K562 (cell line): Measurements from ENCODE around the gene HSD17B2. TPM values are rescaled to one million over a fixed set of nuclear protein-coding genes. Genes with fewer than 3 reads are reported as not detected.

ENCODE experiments used
- polyA plus RNA-seq, 8 experiments: library from polyadenylated mRNA; depleted of rRNA in 4 of 8; stranded (reverse) in 5 of 8; unstranded in 3 of 8; fragments of >200 nt; fragmentation: Nextera tagmentation in 2 of 8; fragmentation: Illumina TruSeq in 1 of 8; extraction: Ambion mirVana in 2 of 8; extraction: Trizol in 1 of 8; gene quantifications; 2 replicates each; pipeline versions ENCODE4 v1.2.1 to v1.2.3, GENCODE V29; 2011 to 2014; ENCODE audit warnings: inconsistent platforms in 1 of 8, missing spikeins in 1 of 8
- total RNA-seq, 7 experiments: library from RNA; depleted of rRNA in 6 of 7; stranded (reverse); fragments of >200 nt in 6 of 7; fragmentation: Illumina TruSeq in 2 of 7; extraction: Trizol in 2 of 7; gene quantifications; 2 replicates each; pipeline versions ENCODE4 v1.2.1 to v1.2.3, GENCODE V29; 2011 to 2021; ENCODE audit warnings: low replicate concordance in 1 of 7
- TF ChIP-seq, protein P1 (sequence below): fragments of 450-650 bp; IDR thresholded peaks from 2 replicates; pipeline ENCODE4 v1.6.1; 2016; ENCODE audit warnings: mild to moderate bottlenecking, moderate library complexity

The HSD17B2 gene
- total and polyA plus RNA-seq, 9 of the 15 experiments (the other 6 are each of a cell fraction or from before 2014, with no cell fraction given): not detected

DNA sequence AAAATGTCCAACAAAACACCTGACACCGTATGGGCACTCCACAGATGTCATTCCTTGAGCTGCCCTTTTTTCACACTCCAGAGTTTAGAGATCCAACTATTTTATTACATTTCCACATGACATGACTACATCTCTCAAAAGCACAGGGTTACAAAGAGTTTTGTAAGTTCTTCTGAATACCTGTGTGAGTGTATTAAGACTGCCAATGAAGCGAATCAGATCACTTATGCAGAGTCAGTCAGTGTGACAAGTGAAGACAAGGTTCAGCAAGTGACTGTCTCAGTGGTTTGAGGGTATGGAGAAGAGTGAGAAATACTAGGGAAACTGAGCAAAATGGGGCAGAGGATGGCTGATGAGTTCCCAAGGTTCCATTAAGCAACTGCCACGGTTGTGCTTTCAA lies 32.2 kb upstream of the HSD17B2 start (continued):
- TF ChIP-seq, protein P1, sequence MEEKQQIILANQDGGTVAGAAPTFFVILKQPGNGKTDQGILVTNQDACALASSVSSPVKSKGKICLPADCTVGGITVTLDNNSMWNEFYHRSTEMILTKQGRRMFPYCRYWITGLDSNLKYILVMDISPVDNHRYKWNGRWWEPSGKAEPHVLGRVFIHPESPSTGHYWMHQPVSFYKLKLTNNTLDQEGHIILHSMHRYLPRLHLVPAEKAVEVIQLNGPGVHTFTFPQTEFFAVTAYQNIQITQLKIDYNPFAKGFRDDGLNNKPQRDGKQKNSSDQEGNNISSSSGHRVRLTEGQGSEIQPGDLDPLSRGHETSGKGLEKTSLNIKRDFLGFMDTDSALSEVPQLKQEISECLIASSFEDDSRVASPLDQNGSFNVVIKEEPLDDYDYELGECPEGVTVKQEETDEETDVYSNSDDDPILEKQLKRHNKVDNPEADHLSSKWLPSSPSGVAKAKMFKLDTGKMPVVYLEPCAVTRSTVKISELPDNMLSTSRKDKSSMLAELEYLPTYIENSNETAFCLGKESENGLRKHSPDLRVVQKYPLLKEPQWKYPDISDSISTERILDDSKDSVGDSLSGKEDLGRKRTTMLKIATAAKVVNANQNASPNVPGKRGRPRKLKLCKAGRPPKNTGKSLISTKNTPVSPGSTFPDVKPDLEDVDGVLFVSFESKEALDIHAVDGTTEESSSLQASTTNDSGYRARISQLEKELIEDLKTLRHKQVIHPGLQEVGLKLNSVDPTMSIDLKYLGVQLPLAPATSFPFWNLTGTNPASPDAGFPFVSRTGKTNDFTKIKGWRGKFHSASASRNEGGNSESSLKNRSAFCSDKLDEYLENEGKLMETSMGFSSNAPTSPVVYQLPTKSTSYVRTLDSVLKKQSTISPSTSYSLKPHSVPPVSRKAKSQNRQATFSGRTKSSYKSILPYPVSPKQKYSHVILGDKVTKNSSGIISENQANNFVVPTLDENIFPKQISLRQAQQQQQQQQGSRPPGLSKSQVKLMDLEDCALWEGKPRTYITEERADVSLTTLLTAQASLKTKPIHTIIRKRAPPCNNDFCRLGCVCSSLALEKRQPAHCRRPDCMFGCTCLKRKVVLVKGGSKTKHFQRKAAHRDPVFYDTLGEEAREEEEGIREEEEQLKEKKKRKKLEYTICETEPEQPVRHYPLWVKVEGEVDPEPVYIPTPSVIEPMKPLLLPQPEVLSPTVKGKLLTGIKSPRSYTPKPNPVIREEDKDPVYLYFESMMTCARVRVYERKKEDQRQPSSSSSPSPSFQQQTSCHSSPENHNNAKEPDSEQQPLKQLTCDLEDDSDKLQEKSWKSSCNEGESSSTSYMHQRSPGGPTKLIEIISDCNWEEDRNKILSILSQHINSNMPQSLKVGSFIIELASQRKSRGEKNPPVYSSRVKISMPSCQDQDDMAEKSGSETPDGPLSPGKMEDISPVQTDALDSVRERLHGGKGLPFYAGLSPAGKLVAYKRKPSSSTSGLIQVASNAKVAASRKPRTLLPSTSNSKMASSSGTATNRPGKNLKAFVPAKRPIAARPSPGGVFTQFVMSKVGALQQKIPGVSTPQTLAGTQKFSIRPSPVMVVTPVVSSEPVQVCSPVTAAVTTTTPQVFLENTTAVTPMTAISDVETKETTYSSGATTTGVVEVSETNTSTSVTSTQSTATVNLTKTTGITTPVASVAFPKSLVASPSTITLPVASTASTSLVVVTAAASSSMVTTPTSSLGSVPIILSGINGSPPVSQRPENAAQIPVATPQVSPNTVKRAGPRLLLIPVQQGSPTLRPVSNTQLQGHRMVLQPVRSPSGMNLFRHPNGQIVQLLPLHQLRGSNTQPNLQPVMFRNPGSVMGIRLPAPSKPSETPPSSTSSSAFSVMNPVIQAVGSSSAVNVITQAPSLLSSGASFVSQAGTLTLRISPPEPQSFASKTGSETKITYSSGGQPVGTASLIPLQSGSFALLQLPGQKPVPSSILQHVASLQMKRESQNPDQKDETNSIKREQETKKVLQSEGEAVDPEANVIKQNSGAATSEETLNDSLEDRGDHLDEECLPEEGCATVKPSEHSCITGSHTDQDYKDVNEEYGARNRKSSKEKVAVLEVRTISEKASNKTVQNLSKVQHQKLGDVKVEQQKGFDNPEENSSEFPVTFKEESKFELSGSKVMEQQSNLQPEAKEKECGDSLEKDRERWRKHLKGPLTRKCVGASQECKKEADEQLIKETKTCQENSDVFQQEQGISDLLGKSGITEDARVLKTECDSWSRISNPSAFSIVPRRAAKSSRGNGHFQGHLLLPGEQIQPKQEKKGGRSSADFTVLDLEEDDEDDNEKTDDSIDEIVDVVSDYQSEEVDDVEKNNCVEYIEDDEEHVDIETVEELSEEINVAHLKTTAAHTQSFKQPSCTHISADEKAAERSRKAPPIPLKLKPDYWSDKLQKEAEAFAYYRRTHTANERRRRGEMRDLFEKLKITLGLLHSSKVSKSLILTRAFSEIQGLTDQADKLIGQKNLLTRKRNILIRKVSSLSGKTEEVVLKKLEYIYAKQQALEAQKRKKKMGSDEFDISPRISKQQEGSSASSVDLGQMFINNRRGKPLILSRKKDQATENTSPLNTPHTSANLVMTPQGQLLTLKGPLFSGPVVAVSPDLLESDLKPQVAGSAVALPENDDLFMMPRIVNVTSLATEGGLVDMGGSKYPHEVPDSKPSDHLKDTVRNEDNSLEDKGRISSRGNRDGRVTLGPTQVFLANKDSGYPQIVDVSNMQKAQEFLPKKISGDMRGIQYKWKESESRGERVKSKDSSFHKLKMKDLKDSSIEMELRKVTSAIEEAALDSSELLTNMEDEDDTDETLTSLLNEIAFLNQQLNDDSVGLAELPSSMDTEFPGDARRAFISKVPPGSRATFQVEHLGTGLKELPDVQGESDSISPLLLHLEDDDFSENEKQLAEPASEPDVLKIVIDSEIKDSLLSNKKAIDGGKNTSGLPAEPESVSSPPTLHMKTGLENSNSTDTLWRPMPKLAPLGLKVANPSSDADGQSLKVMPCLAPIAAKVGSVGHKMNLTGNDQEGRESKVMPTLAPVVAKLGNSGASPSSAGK: no peak
